SIG-M5 treated with dmso at 0.1 percent for 504 hours (cell line): ENCODE data around the gene LHX3.

Experiments used
- DNase-seq: peaks from one replicate; lab custom pipeline; 2025; ENCODE audit not compliant: unreplicated experiment; lab: John Stamatoyannopoulos, UW

Gene LHX3

GRCh38 chr9:136209232-136209631 is 4.3 kb upstream of the LHX3 start:
- DNase-seq, result no peak

DNA sequence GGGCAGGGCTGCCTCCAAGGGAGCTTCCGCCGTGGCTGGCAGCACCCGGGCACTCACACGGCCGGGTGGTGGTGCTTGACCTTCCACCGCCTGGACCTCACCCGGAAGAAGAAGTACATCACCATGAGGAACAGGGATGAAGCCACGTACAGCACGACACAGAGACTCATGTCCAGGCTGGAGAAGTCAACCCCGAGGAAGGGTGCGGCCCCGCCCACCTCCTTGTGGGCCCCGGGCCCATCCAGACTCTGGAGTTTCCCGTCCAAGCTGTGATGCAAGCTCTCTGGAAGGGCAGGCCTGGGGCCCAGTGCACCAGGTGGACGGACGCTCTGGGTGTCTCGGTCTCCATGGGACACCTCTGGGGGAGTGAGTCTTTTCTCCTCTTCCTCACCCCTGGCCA is 3.7 kb upstream of the LHX3 start:
- no peak for DNase-seq

DNA sequence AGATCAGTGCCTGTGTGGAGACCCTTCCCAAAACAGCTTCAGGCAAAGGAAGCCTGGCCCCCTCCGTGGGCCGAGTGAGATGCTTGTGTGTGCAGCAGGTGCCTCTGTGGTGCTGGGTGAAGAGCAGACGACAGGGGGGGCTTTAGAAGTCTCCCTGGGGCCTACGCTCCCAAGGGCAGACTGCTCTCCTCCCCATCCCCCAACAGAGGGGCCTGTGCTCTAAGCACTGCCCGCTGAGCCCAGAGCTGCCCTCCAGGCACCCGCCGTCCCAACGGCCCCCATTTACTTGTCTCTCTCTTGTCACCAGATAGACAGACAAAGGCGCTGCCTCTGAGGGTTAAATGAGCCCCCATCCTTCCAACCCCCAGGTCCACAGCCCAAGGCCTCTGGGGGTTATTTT is 2.7 kb upstream of the LHX3 start:
- no peak for DNase-seq

DNA sequence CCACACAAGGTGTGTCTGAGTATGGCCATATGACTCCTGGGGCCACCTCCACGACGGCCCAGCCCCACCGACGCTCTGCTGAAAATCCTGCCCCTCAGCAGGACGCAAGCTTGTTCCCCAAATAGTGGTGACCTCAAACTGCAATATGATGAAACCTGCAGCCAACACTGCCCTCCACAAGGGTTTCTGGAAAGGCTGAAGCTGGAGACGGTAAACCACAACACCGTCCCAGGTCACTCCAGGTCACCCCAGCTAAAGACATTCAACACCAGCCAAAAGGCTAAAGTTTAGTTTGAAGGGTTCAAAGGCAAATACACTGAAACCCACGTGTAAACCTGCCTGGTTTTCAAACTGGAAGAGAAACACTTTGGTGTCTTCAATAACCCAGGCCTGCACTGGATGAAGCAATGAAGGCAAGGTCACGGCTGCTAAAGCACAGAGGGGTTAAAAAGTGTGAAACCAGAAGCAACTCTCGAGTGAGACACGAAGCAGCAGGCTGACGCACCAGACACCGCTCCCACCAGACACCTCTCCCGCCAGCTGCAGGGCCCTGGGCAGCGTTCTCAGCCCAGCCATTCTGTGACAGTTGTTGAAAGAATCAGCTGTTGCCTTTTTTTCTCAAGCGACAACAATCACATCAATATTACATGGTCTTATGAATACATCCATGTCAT is 1.8 kb upstream of the LHX3 start:
- peak; percentile 49 for DNase-seq

- DNase-seq, result no peak
These were observed 722 bp upstream of the LHX3 start for GRCh38 chr9:136205707-136205992.

GRCh38 chr9:136204145-136204805 is 653 bp downstream of the LHX3 start:
- DNase-seq, result no peak

DNA sequence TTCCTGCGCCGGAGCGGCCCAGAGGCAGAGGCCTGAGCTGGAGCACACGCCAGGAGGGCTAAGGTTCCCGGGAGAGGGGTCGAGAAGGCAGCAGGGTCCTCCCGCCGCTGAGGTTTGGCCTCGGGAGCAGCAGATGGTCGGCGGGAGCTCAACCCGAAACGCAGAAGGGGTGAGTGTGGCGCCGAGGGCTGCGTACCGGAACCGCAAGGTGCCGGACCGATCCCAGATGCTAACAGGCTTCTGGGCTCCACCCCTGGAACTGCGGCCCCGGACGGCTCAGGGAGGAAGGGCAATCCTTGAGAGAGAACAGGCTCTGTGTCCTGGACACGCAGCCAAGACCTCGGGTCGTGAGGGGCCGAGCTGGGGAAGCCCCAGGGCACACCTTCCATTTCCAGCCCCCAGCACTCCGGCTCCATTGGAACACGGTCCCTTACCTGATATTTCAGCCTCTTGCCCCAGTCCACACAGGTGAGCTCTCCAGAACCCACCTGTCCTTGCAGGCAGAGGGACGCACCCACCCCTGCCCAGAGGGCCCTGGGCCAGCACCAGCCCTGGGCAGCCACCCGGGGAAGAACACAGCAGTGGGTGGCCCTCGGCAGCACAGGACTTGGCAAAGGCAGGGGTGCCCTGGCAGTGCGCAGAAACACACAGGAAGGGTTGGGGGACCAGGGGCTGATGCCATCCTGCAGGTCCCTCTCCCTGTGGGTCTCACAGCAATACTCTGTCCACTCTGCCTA is 1.4 kb downstream of the LHX3 start:
- DNase-seq, result no peak

DNA sequence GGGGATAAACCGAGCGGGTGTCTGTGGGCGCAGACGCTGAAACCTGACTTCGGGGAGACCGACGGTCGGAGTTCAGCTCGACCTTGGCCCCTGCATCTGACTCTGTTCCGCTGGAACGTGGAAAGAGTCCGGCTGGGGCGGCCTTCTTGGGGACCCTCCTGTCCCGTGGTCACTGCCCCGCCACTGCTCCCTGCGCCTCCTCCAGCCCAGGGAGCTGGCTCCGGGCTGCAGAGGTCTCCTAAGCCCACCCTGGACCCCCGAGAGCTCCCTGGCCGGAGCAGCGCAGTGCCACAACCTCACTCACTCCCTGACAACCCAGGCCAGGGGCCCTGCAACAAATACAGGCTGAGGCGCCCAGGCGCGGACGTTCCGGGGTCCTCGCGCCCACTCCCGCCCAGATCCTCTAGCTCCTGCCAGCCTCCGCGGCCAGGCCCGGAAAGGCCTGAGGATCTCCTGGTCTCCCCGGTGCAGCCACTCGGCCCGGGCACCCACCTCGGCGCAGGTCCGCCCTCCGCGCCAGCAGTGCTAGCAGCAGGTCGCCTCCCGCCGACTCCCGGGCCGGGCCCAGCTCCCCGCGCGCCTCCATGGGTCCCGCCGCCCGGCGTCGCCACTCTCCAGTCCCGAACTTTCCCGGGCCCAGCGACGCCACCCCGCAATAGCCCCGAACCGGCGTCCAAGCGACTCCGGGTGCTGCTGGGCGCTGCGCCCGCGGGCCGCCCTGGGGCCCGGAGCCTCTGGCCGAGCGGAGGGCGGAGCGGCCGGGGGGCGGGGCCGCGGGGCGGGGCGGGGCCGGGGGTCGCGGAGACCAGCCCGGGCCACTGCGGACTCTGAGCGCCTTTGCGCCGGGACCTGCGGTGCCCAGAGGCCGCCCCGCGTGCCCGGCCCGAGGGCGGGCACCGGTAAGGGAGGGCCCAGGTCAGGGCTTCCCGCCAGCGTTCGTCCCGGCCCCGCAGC is 2.2 kb downstream of the LHX3 start:
- DNase-seq, result no peak

DNA sequence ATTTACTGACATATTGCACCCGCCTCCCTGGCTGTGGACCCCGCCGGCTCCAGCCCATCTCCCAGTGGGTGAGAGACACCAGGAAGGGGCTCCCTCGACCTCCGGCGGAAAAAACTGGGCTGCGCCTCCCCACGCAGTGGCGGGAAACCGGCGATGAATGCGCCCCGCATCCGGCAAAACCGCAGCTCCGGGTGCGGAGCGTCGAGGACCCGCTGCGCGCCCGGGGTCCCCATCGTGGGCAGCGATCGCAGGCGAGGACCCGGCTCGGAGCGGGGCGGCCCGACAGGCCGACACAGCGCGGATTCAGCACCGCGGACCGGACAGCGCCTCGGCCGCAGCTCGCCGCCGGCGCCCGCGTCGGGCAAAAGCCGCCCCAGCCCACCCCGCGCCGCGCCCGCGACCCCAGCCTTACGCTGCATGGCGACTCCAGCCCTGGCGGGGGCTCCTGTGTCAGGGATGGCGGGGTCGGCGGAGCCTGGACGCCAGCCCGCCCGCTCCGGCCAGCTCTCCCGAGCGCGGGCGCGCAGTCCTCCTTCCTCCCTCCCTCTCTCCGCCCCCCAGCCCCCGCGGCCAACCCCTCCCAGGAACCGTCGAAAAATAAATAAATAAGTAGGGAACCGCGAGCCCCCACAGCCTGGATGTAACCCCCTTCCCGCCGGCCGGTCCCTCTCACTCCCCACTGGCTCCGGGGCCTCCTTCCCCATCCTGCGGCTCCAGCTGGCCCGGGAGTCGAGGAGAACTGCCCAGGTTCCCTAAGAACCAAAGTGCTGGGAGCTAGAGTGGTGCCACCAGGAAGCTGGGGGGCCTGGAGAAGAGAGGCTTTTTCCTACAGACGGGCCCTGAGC is 3.1 kb downstream of the LHX3 start:
- DNase-seq, result no peak

DNA sequence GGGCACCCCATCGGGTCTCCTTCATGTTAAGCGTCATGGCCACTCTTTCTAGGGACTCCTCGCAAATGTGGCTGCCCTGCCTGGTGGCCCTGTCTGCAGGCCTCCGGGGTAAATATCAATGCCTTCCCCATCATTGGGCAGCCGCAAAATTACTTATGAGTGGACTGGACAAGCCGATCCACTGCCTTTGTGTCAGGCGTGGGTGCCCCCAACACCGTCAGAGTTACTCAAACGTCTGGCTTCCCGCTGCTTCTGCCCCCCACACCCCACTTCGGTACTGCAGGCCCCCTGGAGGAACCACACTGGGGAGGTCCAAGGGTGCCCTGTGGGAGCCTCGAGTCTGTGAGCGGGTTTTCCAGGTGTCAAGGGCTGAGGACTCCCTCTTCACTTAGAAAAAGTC is 3.8 kb downstream of the LHX3 start:
- no peak for DNase-seq

DNA sequence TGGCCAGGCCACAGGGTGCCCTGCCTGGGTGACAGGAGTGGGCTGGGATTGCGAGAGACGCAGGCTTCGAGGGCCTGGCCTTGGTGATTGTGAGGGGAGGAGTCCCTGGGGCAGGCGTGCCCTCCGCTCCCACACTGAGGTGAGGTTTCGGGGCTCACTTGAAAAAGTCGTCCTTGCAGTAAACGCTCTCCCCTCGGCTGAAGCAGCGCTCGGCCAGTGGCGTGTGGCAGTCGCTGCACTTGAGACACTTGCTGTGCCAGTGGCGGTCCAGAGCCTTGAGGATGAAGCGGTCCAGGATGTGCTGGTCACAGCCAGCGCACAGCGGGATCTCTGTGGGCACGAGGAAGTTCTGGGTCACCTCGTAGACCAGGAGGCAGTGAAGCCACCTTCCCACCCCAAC is 4.5 kb downstream of the LHX3 start:
- no peak for DNase-seq

GRCh38 chr9:136199391-136200288 is 5.3 kb downstream of the LHX3 start:
- no peak for DNase-seq

GRCh38 chr9:136198605-136199083 is 6.3 kb downstream of the LHX3 start:
- DNase-seq, result no peak

GRCh38 chr9:136197930-136198604 is 6.9 kb downstream of the LHX3 start:
- DNase-seq, result no peak

- no peak for DNase-seq
These were observed 7.6 kb downstream of the LHX3 start for GRCh38 chr9:136197084-136197875.

- no peak for DNase-seq
These were observed 8.4 kb downstream of the LHX3 start for GRCh38 chr9:136196404-136197083.

DNA sequence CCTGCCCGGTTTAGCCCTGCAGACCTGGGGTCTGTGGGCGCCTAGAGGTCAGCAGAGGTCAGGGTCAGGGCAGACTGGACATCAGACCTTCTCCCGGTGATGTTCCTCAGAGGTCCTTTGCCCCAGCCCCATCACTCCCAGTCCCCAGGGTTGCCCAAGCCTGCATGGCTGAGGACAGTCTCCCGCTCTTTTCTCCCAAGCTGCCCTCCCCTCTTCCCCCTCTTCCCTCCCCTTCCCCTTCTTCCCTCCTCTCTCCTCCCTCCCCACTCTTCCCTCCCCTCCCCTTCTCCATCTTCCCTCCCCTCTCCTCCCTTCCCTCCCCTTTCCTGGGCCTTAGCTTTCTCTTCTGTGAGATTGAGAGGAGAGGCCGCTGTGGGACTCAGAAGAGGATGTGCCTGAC is 10.4 kb downstream of the LHX3 start:
- DNase-seq, result no peak
